NB4 (cell line): Measurements from ENCODE around the gene INF2.

ENCODE experiments used
- DNase-seq: peaks from one replicate; pipeline ENCODE4 v3.0.0; 2010; ENCODE audit warnings: low read depth
- H3K4me3 ChIP-seq: one replicate; pipeline ENCODE4 v1.5.1; 2011; ENCODE audit warnings: mild to moderate bottlenecking, low read depth, low read length, moderate library complexity
- CTCF ChIP-seq: IDR thresholded peaks from one replicate; pipeline ENCODE4 v1.5.1; 2012; ENCODE audit warnings: low read depth, low read length
- MAX ChIP-seq: IDR thresholded peaks from 2 replicates; pipeline ENCODE4 v1.6.1; 2011; ENCODE audit warnings: low read depth, low read length
- MYC ChIP-seq: IDR thresholded peaks from 2 replicates; pipeline ENCODE4 v1.6.1; 2011; ENCODE audit warnings: low read depth, low read length
- POLR2A ChIP-seq: IDR thresholded peaks from 2 replicates; pipeline ENCODE4 v1.6.1; 2011; ENCODE audit warnings: mild to moderate bottlenecking; ENCODE audit not compliant: insufficient read length; ENCODE audit errors: extremely low read depth

The INF2 gene

GRCh38 chr14:104656014-104656714 lies 33.3 kb upstream of the INF2 start:
- DNase-seq, result peak; percentile 37
- no peak overlapping the region for H3K4me3 ChIP-seq
- TF ChIP-seq MAX, result no peak
- no peak for TF ChIP-seq CTCF
- no peak for TF ChIP-seq POLR2A
- TF ChIP-seq MYC, result no peak

GRCh38 chr14:104657101-104657524 lies 32.3 kb upstream of the INF2 start:
- peak; percentile 84 for DNase-seq
- no peak overlapping the region for H3K4me3 ChIP-seq
- TF ChIP-seq CTCF (no peak), POLR2A (no peak), MYC (peak; percentile 75), MAX (peak; percentile 90)

- no peak overlapping the region for H3K4me3 ChIP-seq
- DNase-seq, result peak; percentile 84
- TF ChIP-seq MYC, result no peak
- TF ChIP-seq POLR2A, result no peak
Observed at GRCh38 chr14:104657563-104658324, 31.7 kb upstream of the INF2 start.

- TF ChIP-seq MAX, result no peak
- TF ChIP-seq CTCF, result no peak
- TF ChIP-seq MYC, result no peak
- no peak for TF ChIP-seq POLR2A
- H3K4me3 ChIP-seq, result no peak overlapping the region
- DNase-seq, result no peak
Observed at GRCh38 chr14:104658325-104658712, 31.1 kb upstream of the INF2 start.

GRCh38 chr14:104659146-104659545 lies 30.3 kb upstream of the INF2 start:
- no peak overlapping the region for H3K4me3 ChIP-seq
- no peak for TF ChIP-seq MYC
- no peak for DNase-seq

- TF ChIP-seq MAX (no peak), CTCF (no peak), MYC (no peak; the same call in 1 of the 2 replicates), POLR2A (no peak)
- H3K4me3 ChIP-seq, result no peak overlapping the region
- peak; percentile 79 for DNase-seq
Observed at GRCh38 chr14:104659764-104660523, 29.5 kb upstream of the INF2 start.
